Measurements from ENCODE around the gene MC3R. TPM values are rescaled to one million over a fixed set of nuclear protein-coding genes. Genes with fewer than 3 reads are reported as not detected.

The MC3R gene
- total and polyA plus RNA-seq, 8 donors: not detected

DNA sequence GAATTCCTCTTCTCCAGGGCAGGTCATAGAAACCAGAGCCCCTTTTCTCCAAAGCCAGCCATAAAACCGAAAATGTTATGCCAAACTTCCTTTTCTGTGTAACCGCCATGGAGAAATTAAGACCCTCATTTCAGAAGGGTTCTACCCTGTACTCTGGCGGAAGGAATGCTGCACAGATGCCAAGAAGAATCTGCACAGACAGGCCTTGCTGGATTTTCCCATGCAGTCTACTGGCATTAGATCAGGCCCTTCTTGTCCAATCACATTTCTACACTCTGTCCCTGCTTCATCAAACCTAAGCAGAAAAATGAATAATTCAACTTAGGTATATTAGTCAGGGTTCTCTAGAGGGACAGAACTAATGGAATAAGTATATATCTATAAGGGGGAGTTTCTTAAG is 43.2 kb upstream of the MC3R start:
- no peaks in the 10 kb centered on the region for H3K4me1 ChIP-seq
- H3K27ac ChIP-seq: no peak overlapping the region
- no peaks in the 10 kb centered on the region for H3K36me3 ChIP-seq
- peaks cover 0 to 5% (median 0%) of the 10 kb centered on the region in 3 donors for H3K27me3 ChIP-seq
- TF ChIP-seq EP300 (IDR thresholded peaks at IDR 0.05): no peak
- no peak for TF ChIP-seq POLR2A (IDR thresholded peaks at IDR 0.05)
- no peak for TF ChIP-seq POLR2AphosphoS5 (IDR thresholded peaks at IDR 0.05)
- no peak for TF ChIP-seq CTCF (IDR thresholded peaks at IDR 0.05)
- H3K9me3 ChIP-seq: peaks cover 4 to 9% (median 7%) of the 10 kb centered on the region in 4 donors
- DNase-seq: no peak
- WGBS, 5 donors: 75 to 84% (median 78%) methylated on average over 3 of the region's 3 CpGs
- intact Hi-C loops (cut with DNase I; ENCODE audit: low total_unique reads): no loop called here
- no peak overlapping the region for H3K4me3 ChIP-seq

DNA sequence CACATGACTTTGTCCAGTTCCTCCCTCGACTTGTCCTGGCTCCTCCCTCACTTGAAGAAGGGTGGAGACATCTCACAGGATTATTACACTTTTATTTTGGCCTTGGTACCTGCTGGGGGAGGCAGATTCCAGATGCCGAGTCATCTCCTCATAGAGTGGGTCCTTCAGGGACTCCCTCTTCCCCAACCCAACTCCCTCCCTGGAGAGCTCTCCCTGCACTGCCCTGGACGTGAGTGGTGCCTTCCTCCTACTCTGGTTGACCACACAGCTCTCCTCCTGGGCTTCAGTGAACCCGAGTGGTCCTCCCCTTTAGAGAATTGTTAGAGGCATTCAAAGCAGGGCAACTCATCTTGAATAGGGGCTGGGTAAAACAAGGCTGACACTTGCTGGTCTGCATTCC is 40.9 kb upstream of the MC3R start:
- DNase-seq: no peak
- peaks cover 0 to 5% (median 0%) of the 10 kb centered on the region in 3 donors for H3K27me3 ChIP-seq
- no peaks in the 10 kb centered on the region for H3K36me3 ChIP-seq
- no peaks in the 10 kb centered on the region for H3K4me1 ChIP-seq
- 48 to 63% (median 53%) methylated on average over 4 of the region's 4 CpGs for WGBS, 5 donors
- H3K4me3 ChIP-seq: no peak overlapping the region
- intact Hi-C loops (cut with DNase I; ENCODE audit: low total_unique reads): no loop called here
- no peak overlapping the region for H3K27ac ChIP-seq
- no peak for TF ChIP-seq EP300 (IDR thresholded peaks at IDR 0.05)
- no peak for TF ChIP-seq CTCF (IDR thresholded peaks at IDR 0.05)
- TF ChIP-seq POLR2AphosphoS5 (IDR thresholded peaks at IDR 0.05): no peak
- TF ChIP-seq POLR2A (IDR thresholded peaks at IDR 0.05): no peak
- H3K9me3 ChIP-seq: no peaks in the 10 kb centered on the region

GRCh38 chr20:56208121-56208520 is 40.4 kb upstream of the MC3R start:
- intact Hi-C loops (cut with DNase I; ENCODE audit: low total_unique reads): no loop called here
- Histone ChIP-seq H3K9me3 (no peaks in the 10 kb centered on the region), H3K4me3 (no peak overlapping the region), H3K27ac (no peak overlapping the region), H3K36me3 (no peaks in the 10 kb centered on the region), H3K27me3 (peaks cover 0 to 5% (median 0%) of the 10 kb centered on the region in 3 donors), H3K4me1 (no peaks in the 10 kb centered on the region)
- WGBS, 5 donors: 75 to 95% (median 88%) methylated on average over 1 of the region's 1 CpG
- no peak for TF ChIP-seq POLR2A (IDR thresholded peaks at IDR 0.05)
- no peak for TF ChIP-seq POLR2AphosphoS5 (IDR thresholded peaks at IDR 0.05)
- no peak for TF ChIP-seq CTCF (IDR thresholded peaks at IDR 0.05)
- no peak for TF ChIP-seq EP300 (IDR thresholded peaks at IDR 0.05)
- no peak for DNase-seq

DNA sequence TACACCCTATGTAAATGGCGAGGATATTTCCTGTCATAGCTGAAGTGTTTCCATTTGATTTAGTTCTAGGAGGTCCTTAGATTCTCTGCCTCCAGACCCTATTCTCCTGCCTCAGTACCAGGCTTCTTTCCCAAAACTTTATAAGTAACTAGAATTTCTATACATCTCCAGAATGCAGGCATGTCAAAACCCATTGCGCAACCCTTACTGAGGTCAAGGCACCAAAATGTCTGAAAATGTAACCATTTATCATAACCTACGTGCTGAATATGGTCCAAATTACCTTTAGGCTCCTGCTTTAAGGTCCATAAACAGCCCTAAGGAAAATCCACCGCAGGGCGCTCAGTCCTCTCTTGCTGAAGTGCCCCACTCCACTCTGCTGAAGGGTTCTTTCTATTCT is 37.5 kb upstream of the MC3R start:
- H3K4me1 ChIP-seq: no peaks in the 10 kb centered on the region
- WGBS, 5 donors: 77 to 85% (median 84%) methylated on average over 5 of the region's 5 CpGs
- intact Hi-C loops (cut with DNase I; ENCODE audit: low total_unique reads): no loop called here
- TF ChIP-seq POLR2AphosphoS5 (IDR thresholded peaks at IDR 0.05) (no peak), EP300 (IDR thresholded peaks at IDR 0.05) (no peak), CTCF (IDR thresholded peaks at IDR 0.05) (no peak), POLR2A (IDR thresholded peaks at IDR 0.05) (no peak)
- no peak for DNase-seq
- peaks cover 0 to 8% (median 0%) of the 10 kb centered on the region in 3 donors for H3K27me3 ChIP-seq
- H3K27ac ChIP-seq: no peak overlapping the region
- no peak overlapping the region for H3K4me3 ChIP-seq
- no peaks in the 10 kb centered on the region for H3K36me3 ChIP-seq
- no peaks in the 10 kb centered on the region for H3K9me3 ChIP-seq
